GM19395 (cell line): ENCODE results near the gene ASAP3.

Experiments
- ATAC-seq: cut with Tn5 transposase; IDR thresholded peaks from one replicate; pipeline ENCODE4 v1.9.1; 2021; ENCODE audit warnings: mild to moderate bottlenecking, moderate library complexity; ENCODE audit not compliant: unreplicated experiment

Gene ASAP3

DNA sequence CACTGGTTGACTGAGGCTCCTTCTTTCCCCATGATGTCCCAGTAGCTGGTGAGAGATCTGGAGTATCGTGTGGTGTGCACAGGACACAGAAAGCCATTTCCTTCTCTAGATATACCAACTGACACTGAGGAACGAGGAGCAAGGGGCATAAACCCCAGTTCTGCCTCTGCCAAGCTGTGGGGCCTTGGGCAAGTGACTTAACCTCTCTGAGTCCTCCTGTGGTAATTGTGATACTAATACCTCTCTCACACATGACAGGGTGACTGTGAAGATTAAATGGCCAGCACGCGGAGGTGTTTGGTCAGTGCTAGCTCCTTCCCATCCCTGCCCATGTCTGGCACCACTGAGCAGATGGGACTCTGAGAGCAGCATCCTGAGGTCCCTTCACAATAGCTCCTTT lies 33.1 kb downstream of the ASAP3 start:
- no peak for ATAC-seq

DNA sequence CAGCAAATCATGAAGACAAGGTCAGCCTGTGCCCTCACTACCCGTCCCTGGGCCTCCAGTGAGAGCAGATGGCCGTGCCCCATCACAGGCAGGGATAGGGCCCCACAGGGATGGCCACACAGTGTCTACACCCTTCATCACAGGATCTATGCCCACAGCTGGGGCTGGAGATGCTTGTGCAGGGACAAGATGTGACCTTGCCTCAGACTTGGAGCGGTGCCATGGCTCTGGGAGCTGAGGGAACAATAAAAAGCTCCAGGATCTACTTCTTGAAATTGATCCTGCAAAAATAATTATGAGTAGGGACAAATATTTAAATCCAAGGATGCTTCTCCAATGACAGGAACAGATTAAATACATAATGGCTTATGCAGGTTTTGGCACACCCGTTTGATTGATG lies 34.0 kb downstream of the ASAP3 start:
- ATAC-seq, result no peak

DNA sequence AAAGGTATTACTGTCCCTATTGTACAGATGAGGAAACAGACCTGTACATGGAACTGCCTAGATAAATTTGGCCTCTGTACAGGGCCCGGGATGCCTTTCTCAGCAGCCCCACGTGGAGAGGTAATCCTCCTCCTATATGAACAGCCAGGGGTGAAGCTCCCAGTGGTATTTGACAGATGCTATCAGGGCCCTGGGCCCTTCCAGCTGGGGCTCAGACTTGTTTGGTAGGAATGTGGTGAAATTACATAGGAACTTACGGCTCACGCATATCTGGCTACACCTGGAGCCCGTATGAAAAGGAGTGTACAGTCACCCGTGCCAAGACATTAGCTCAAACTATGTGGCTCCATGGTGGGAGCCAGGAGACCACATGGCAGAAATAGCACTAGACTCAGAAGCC lies 34.7 kb downstream of the ASAP3 start:
- no peak for ATAC-seq

DNA sequence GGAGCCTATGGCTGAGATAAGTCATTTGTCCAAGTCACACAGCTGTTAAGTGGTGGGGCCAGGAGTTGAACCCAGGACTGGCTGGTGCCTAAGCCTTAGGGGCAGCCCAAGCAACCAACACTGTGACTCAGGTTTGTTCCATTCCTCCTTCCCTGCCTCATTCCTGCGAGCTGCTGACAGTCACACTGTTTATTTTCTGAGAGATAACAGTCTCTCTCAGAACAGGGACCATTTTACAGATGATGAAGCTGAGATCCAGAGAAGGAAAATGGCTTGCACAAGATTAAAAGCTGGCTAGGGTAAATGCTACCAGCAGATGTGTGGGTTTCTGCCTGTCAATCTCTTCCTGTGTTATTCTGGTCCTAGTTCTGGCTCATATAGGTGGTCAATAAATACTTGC lies 35.1 kb downstream of the ASAP3 start:
- ATAC-seq, result no peak

DNA sequence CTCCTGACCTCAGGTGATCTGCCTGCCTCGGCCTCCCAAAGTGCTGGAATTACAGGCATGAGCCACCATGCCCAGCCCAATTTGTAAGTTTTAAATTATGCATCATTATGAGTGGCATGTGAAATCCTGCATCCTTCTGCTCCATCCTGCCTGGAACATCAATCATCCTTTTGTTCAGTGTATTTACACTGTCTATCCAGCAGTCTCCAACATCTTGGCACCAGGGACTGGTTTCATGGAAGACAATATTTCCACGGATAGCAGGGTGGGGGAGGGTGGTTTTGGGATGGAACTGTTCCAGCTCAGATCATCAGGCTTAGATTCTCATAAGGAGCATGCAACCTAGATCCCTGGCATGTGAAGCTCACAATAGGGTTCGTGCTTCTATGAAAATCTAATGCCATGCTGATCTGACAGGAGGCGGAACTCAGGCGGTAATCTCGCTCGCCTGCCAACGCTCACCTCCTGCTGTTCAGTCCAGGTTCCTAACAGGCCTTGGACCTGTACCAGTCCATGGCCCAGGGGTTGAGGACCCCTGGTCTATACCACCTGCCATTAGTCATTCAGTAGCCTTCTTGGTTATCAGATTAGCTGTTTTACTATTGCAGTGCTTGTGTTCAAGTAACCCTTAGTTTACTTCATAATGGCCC lies 37.2 kb downstream of the ASAP3 start:
- ATAC-seq, result no peak

GRCh38 chr1:23444596-23445390 lies 39.2 kb downstream of the ASAP3 start:
- no peak for ATAC-seq

- no peak for ATAC-seq
Measured at GRCh38 chr1:23444104-23444533, 39.9 kb downstream of the ASAP3 start.

DNA sequence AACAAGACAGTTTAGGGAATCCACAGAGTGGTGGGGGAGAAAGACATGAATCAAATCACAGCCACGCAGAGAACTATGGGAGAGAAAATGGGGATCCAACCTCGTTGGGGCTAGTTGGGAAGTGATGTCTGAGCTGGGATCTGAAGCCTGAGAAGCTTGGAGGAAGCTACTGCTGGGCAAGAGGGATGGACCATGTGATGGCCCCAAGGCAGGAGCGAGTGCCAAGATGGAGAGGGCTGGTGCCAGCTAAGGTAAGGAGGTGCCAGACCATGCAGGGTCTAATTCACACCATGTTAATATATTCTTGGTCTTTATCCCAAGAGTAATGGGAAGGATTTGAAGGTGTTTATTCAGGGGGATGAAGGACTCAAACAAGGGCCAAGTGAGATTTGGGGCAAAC lies 41.2 kb downstream of the ASAP3 start:
- ATAC-seq, result no peak

DNA sequence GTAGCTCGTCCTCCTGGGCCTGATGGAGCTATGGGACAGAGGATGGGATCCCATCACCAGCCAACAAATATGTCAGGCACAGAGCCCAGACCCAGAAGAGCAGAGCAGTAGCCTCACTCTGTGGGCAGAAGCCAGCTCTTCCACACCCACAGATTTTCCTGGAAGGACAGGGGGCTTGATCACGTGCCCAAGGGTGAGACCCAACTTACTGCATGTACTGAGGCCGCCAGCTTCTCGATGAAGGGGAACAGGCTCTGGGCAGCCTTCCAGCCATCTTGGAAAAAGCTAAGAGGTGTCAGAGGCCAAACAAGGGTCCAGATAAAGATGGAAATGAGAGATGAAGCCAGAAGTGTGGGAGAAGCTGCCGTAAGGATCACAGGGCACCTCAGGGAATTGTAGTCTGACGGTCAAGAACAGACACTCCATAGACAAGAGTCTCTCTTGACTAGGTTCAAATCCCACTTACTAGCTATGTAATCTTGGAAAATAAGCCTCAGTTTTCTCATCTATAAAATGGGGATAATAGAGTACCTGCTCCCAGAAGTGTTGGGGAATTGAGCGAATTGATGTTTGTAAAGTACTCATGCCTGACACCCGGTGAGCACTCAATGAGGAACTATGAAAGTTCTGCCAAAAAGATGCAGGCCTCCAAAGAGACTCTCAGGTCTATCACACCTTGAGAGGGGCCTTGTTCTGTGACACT lies 42.4 kb downstream of the ASAP3 start:
- no peak for ATAC-seq

DNA sequence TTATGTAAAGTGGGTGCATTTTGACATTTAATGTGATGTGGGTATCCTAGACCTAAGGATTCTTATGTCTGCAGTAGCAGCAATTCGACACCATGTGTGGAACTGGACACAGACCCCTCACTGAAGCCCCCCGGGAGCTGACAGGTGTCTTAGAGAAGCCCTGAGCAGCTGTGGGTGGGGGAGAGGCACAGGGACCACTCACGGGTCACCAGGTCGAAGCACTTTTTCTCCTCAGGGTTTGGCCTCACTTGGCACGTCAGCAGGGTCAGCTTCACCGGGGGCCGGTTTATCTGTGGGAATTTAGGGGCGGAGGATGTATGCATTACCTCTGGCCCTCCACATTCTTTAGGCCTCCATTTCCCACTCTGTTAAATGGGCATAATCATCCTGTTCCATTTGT lies 45.4 kb downstream of the ASAP3 start:
- ATAC-seq, result no peak

GRCh38 chr1:23437355-23437664 lies 46.7 kb downstream of the ASAP3 start:
- ATAC-seq, result no peak

DNA sequence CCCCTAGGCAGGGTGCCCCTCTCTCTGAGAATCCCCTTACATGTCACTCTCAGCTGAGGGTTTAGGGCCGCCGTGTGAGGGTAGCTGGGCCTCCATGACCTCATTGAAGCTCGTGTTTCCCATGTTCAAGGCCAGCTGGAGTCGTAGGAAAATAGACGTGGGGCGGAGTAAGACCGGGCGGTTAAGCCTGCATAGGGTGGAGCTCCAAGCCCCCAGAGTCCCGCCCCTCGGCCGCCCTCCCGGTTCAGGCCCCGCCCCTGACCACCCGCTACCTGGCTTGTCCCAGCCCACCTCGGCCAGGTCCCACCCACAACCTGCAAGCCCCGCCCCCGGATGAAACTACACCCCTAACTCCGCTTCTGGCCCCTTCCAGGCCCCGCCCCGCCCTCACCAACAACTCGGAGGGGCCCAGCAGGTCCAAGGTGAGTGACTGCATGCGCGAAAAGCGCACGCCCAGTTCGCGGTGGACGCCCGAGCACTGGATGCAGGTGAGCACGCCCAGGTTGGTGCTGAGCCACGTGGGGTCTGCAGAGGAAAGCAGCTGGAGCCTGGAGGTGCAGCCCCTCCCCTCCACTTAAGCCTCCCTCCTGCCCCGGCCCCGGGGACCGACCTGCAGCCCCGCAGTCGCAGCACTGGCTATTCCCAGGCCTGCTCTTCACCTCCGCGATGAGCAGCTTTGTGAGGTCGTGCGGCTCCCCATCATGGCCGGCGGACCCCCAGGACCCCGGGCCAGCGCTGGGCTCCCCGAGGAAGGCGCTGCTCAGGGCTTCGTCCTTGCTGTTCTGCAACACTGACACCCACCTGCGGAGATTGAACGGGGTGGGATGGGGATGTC lies 47.2 kb downstream of the ASAP3 start:
- ATAC-seq, result no peak

DNA sequence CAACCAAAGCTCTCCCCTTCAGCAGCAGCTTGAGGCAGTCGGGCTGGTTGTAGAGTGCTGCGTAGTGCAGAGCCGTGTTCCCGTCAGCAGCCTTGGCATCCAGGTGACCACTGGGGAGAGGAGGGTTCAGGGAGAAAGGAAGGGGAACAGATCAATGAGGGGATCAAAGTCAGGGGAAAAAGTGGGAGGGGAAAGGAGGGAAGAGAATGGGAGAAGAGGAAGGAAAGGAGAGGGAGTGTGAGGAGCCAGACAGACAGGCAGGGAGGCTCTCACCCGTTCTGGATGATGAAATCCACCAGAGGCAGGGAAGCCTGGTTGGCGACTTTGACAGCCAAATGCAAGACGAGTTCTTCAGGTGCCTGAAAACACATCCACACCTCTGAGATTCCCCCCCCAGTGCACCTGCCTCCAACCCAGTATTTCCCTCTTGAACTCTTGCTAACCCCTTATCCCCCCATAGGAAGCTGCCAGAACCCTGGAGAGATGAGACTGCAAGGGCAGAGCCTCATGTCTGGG lies 49.7 kb downstream of the ASAP3 start:
- ATAC-seq, result no peak

DNA sequence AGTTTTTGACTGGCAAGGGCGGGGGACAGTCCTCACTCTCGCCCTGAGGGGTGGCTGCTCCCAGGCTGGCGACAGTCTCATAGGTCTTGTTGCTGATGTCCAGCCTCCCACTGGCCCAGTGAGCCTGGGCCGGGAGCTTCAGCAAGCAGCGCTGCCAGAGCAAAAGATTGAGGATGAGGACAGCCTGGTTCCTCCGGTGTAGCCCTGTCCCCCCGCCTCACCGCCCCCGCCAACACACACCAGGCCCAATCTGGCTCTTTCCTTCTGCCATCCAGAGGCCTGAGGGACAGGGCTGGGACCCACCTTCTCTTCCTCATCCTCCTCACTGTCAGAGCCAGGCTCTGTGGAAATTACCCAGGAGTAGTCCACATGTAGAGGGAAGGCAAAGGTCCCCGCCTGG lies 50.9 kb downstream of the ASAP3 start:
- ATAC-seq, result no peak

GRCh38 chr1:23431431-23431830 lies 52.5 kb downstream of the ASAP3 start:
- no peak for ATAC-seq

DNA sequence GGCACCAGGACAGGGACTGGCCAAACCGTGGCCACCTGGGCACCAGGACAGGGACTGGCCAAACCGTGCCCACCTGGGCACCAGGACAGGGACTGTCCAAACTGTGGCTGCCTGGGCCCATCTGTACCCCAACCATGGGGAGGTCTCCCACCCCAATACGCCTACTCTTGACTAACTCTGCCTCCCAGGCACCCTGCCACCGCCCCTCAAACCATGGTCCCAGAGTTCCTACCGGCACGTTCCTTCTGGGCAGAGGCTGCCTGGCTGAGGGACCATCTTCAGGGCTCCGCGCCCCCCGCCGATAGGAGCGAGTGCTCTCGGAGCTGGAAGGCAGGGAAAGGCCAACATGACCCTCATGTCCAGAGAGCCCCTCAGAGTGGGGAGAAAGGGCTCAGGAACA lies 53.2 kb downstream of the ASAP3 start:
- no peak for ATAC-seq

GRCh38 chr1:23428136-23428905 lies 55.7 kb downstream of the ASAP3 start:
- ATAC-seq, result no peak

- no peak for ATAC-seq
Measured at GRCh38 chr1:23427550-23427949, 56.4 kb downstream of the ASAP3 start.

- no peak for ATAC-seq
Measured at GRCh38 chr1:23426828-23427227, 57.2 kb downstream of the ASAP3 start.

- no peak for ATAC-seq
Measured at GRCh38 chr1:23425193-23425494, 58.8 kb downstream of the ASAP3 start.
